ENCODE measurements around the gene DMD. TPM values are rescaled to one million over a fixed set of nuclear protein-coding genes. Genes with fewer than 3 reads are reported as not detected.
"Not testable (repeated sequence)": the region's sequence is repeated elsewhere in the genome, so short reads cannot be mapped to it uniquely, and the experiment has no call there.

The DMD gene
- total RNA-seq, 1 donor = 2.4 TPM

- no peak overlapping the region for H3K4me3 ChIP-seq (ENCODE audit: low read length)
- no peaks in the 10 kb centered on the region for H3K27me3 ChIP-seq (ENCODE audit: insufficient read depth, low read length)
- no peaks in the 10 kb centered on the region for H3K9me3 ChIP-seq (ENCODE audit: low read depth, low read length)
- H3K4me1 ChIP-seq (ENCODE audit: insufficient read depth, low read length) = no peaks in the 10 kb centered on the region
Measured at GRCh38 chrX:31429915-31430314, 1781.4 kb downstream of the DMD start.

DNA sequence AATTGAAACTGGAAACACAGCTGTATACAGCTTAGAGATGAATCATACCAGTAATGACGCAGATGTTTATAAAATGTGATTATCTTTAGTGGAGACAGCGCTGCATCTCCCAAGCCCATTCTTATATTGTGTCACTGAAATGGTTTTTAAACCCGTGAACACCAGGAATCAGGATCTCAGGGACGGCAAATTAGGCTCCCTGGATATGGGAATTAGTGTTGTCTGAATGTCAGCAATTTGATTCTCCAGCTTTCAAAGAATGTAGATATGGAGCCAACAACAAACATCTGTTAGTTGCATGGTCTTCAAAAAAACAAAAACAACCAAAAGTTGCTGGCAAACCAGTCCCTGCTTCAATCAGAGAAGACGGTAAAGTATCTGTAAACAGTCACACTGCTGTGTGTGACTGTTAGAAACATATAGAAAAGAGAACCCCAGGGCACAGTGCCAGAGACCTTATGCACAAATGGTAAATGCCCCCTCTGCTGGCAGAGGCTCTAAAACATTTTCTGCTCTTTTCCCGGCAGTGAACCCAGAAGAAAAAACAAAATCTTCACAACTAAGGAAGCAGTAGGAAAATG, 1787.7 kb downstream of the DMD start:
- Histone ChIP-seq H3K4me1 (ENCODE audit: insufficient read depth, low read length) (no peaks in the 10 kb centered on the region), H3K9me3 (ENCODE audit: low read depth, low read length) (no peaks in the 10 kb centered on the region), H3K27me3 (ENCODE audit: insufficient read depth, low read length) (no peaks in the 10 kb centered on the region), H3K4me3 (ENCODE audit: low read length) (no peak overlapping the region)

- H3K4me3 ChIP-seq (ENCODE audit: low read length) = no peak overlapping the region
- no peaks in the 10 kb centered on the region for H3K27me3 ChIP-seq (ENCODE audit: insufficient read depth, low read length)
- H3K4me1 ChIP-seq (ENCODE audit: insufficient read depth, low read length) = no peaks in the 10 kb centered on the region
- no peaks in the 10 kb centered on the region for H3K9me3 ChIP-seq (ENCODE audit: low read depth, low read length)
Measured at GRCh38 chrX:31421441-31421840, 1789.9 kb downstream of the DMD start.

- no peaks in the 10 kb centered on the region for H3K27me3 ChIP-seq (ENCODE audit: insufficient read depth, low read length)
- H3K9me3 ChIP-seq (ENCODE audit: low read depth, low read length) = no peaks in the 10 kb centered on the region
- H3K4me1 ChIP-seq (ENCODE audit: insufficient read depth, low read length) = no peaks in the 10 kb centered on the region
- no peak overlapping the region for H3K4me3 ChIP-seq (ENCODE audit: low read length)
Measured at GRCh38 chrX:31420711-31421151, 1790.6 kb downstream of the DMD start.

- Histone ChIP-seq H3K27me3 (ENCODE audit: insufficient read depth, low read length) (no peaks in the 10 kb centered on the region), H3K4me1 (ENCODE audit: insufficient read depth, low read length) (no peaks in the 10 kb centered on the region), H3K4me3 (ENCODE audit: low read length) (no peak overlapping the region), H3K9me3 (ENCODE audit: low read depth, low read length) (no peaks in the 10 kb centered on the region)
Measured at GRCh38 chrX:31420302-31420701, 1791.0 kb downstream of the DMD start.

DNA sequence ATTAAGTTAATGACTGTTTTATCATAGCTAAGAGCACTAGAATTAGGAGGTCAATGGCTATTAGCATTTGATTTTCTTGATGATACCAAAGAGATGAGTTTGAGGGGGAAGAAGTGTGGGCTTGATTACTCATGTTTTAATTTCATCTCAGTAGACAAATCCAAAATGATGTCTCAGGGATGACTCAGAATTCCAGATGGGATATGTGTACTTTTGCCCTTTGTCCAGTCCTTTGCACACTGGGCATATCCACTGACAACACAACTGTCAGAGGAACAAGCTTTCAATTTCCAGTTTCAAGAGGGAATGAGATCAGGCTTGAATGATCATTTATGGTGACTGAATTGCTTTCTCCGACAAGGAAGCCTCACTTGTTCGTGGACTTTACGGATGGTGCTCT, 1814.2 kb downstream of the DMD start:
- no peaks in the 10 kb centered on the region for H3K27me3 ChIP-seq (ENCODE audit: insufficient read depth, low read length)
- H3K4me1 ChIP-seq (ENCODE audit: insufficient read depth, low read length) = no peaks in the 10 kb centered on the region
- H3K9me3 ChIP-seq (ENCODE audit: low read depth, low read length) = no peaks in the 10 kb centered on the region
- no peak overlapping the region for H3K4me3 ChIP-seq (ENCODE audit: low read length)

- H3K4me3 ChIP-seq (ENCODE audit: low read length) = no peak overlapping the region
- H3K9me3 ChIP-seq (ENCODE audit: low read depth, low read length) = no peaks in the 10 kb centered on the region
- no peaks in the 10 kb centered on the region for H3K27me3 ChIP-seq (ENCODE audit: insufficient read depth, low read length)
- H3K4me1 ChIP-seq (ENCODE audit: insufficient read depth, low read length) = no peaks in the 10 kb centered on the region
Measured at GRCh38 chrX:31392513-31392912, 1818.8 kb downstream of the DMD start.

DNA sequence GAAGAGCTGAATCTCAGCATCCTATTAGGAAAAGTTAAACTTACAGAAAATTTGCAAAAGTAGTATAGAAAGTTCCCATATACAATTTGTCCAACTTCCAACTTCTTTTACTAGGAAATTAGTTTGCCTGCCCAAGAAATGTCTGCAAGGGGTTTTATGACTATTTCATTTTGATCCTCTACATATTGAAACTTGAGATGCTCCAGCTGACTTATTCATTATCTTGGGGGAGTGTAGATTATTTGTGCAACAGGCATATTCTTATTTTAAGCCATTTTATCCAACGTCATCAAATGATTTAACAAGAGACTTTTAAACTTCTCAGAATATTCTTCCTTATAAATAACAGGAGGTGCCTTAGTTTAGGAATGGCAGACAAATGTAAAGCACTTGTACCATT, 1822.4 kb downstream of the DMD start:
- H3K4me3 ChIP-seq (ENCODE audit: low read length) = no peak overlapping the region
- H3K4me1 ChIP-seq (ENCODE audit: insufficient read depth, low read length) = no peaks in the 10 kb centered on the region
- H3K27me3 ChIP-seq (ENCODE audit: insufficient read depth, low read length) = no peaks in the 10 kb centered on the region
- H3K9me3 ChIP-seq (ENCODE audit: low read depth, low read length) = no peaks in the 10 kb centered on the region

GRCh38 chrX:31384471-31384870, 1826.9 kb downstream of the DMD start:
- Histone ChIP-seq H3K4me1 (ENCODE audit: insufficient read depth, low read length) (no peaks in the 10 kb centered on the region), H3K4me3 (ENCODE audit: low read length) (no peak overlapping the region), H3K9me3 (ENCODE audit: low read depth, low read length) (no peaks in the 10 kb centered on the region), H3K27me3 (ENCODE audit: insufficient read depth, low read length) (no peaks in the 10 kb centered on the region)

GRCh38 chrX:31383991-31384390, 1827.4 kb downstream of the DMD start:
- Histone ChIP-seq H3K4me1 (ENCODE audit: insufficient read depth, low read length) (no peaks in the 10 kb centered on the region), H3K9me3 (ENCODE audit: low read depth, low read length) (no peaks in the 10 kb centered on the region), H3K27me3 (ENCODE audit: insufficient read depth, low read length) (no peaks in the 10 kb centered on the region), H3K4me3 (ENCODE audit: low read length) (no peak overlapping the region)

DNA sequence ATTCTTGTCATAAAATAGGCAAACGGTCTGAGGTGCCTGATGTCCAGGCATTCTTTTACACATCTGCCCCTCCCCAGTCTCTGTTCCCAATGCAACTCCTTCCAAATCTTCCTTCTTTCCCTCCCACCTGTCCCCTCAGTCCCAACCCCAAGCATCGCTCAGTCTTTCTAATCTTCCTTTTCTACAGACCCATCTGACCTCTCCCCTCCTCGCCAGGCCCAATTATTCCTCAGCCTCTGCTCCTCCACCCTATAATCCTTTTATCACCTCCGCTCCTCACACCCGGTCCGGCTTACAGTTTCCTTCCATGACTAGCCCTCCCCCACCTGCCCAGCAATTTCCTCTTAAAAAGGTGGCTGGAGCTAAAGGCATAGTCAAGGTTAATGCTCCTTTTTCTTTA, 1832.4 kb downstream of the DMD start:
- H3K27me3 ChIP-seq (ENCODE audit: insufficient read depth, low read length); H3K4me3 ChIP-seq (ENCODE audit: low read length); H3K4me1 ChIP-seq (ENCODE audit: insufficient read depth, low read length); H3K9me3 ChIP-seq (ENCODE audit: low read depth, low read length): not testable (repeated sequence)

- not testable (repeated sequence) for H3K4me1 ChIP-seq (ENCODE audit: insufficient read depth, low read length); H3K9me3 ChIP-seq (ENCODE audit: low read depth, low read length); H3K27me3 ChIP-seq (ENCODE audit: insufficient read depth, low read length); H3K4me3 ChIP-seq (ENCODE audit: low read length)
Measured at GRCh38 chrX:31377821-31378220, 1833.5 kb downstream of the DMD start.

DNA sequence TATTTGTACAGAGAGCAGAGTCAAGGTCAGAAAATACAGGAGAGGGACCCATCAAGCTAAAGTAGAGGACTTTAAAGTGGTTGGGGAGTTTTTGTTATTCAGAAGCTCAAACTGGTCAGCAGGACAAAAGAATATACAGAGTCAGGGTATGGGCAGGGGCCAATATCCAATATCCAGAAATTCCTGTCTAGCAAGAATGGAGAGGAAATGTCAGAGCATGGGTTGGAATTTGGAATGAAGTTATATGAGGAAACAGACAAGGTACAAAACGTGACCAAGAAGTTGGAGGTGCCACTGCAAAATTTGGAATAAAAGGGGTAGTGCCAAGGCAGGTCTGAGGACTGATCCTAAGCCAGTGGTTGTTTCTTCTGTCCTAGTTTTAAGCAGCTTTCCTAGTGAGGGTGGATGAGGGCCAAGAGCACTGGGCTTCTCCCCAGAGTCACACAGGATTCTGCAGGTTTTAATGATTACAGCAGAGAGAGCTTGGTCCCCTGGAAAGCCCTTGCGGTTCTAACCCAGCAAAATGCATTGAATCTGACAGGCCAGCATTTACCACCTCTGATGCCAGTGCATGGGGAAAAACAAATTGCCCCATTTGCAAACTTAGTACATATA, 1834.8 kb downstream of the DMD start:
- Histone ChIP-seq H3K9me3 (ENCODE audit: low read depth, low read length) (no peaks in the 10 kb centered on the region), H3K4me1 (ENCODE audit: insufficient read depth, low read length) (no peaks in the 10 kb centered on the region), H3K4me3 (ENCODE audit: low read length) (no peak overlapping the region), H3K27me3 (ENCODE audit: insufficient read depth, low read length) (no peaks in the 10 kb centered on the region)

DNA sequence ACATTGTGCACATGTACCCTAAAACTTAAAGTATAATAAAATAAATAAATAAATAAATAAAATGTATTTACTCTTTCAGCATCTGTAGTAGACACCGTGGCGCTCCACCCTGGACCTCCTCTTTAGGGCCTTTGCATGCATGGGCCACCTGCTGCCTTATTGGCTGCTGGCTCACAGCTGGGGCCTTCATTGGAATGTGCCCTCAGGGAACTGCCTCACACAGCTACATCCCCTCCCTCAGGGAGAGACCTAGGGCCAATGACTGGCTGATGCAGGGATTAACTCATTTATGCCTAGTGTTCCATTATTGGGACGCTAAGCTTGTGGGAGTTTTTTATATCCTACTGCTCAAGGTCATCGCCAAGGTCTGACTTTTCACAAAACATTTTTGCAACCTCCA, 1836.6 kb downstream of the DMD start:
- Histone ChIP-seq H3K4me3 (ENCODE audit: low read length) (no peak overlapping the region), H3K27me3 (ENCODE audit: insufficient read depth, low read length) (no peaks in the 10 kb centered on the region), H3K9me3 (ENCODE audit: low read depth, low read length) (no peaks in the 10 kb centered on the region), H3K4me1 (ENCODE audit: insufficient read depth, low read length) (no peaks in the 10 kb centered on the region)

DNA sequence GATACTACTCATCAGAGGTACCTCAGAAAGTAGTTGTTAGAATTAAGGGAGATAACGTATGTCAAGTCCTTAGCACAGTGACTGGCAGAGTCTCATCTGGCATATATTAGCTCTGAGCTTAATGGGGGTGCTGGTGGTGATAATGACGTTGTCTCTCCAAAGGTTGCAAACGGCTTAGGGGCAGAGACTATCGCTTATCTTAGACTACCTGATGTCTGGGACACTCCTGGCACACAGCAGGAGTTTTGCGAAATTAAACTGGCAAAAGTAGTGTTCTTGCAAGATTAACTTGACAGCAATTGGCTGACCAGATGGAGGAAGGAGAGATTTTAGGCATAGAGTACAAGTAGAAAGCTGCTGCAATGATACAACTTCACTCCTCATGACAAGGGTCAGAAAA, 1839.4 kb downstream of the DMD start:
- Histone ChIP-seq H3K4me3 (ENCODE audit: low read length) (no peak overlapping the region), H3K27me3 (ENCODE audit: insufficient read depth, low read length) (no peaks in the 10 kb centered on the region), H3K9me3 (ENCODE audit: low read depth, low read length) (no peaks in the 10 kb centered on the region), H3K4me1 (ENCODE audit: insufficient read depth, low read length) (no peaks in the 10 kb centered on the region)

DNA sequence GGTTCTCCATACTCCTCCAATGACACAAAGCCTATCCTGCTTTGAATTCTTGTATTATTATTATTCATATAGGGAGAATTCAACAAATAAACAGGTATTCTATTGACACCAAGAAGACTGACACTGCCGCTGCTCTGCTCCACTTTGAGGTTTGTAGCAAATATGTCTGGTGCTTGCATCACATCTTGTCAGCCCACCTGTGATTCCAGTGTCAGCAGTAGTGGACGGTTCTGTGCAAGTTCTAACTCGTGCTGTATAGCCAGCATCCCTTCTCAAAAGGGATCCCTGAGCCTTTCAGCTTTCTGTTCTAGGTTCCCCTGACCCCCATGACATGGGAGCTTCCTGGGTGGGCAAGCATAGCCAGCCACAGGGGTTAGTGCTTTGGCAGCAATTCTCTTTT, 1843.5 kb downstream of the DMD start:
- Histone ChIP-seq H3K4me1 (ENCODE audit: insufficient read depth, low read length) (no peaks in the 10 kb centered on the region), H3K9me3 (ENCODE audit: low read depth, low read length) (no peaks in the 10 kb centered on the region), H3K27me3 (ENCODE audit: insufficient read depth, low read length) (no peaks in the 10 kb centered on the region), H3K4me3 (ENCODE audit: low read length) (no peak overlapping the region)

All from mononuclear cell (primary cell).